ENCODE measurements around the gene AGBL4. TPM values are rescaled to one million over a fixed set of nuclear protein-coding genes. Genes with fewer than 3 reads are reported as not detected.

AGBL4 gene
- total and polyA plus RNA-seq, 9 of the 15 experiments (the other 6 are each of a cell fraction or from before 2014, with no cell fraction given) = 0.11 TPM; not detected in 7

- TF ChIP-seq EHMT2 (IDR thresholded peaks at IDR 0.05) (no peak), CBX8 (IDR thresholded peaks at IDR 0.05; ENCODE audit: borderline replicate concordance, extremely low read depth, low read depth, low read length, poor library complexity, severe bottlenecking) (no peak), MTA3 (IDR thresholded peaks at IDR 0.05; ENCODE audit: borderline replicate concordance) (no peak)
Observed at GRCh38 chr1:48898894-48899293, 1124.9 kb downstream of the AGBL4 start (continued).

GRCh38 chr1:48889615-48890014 lies 1134.1 kb downstream of the AGBL4 start:
- Histone ChIP-seq H3K9me1 (ENCODE audit: control insufficient read depth, insufficient read depth, low read length) (no peaks in the 10 kb centered on the region), H3K36me3 (ENCODE audit: control insufficient read depth, insufficient read depth, low read length) (no peaks in the 10 kb centered on the region), H2AFZ (ENCODE audit: low read depth, low read length) (no peak overlapping the region), H3K27ac (ENCODE audit: extremely low read depth, low read depth, low read length) (no peak overlapping the region), H3K27me3 (ENCODE audit: control insufficient read depth in 2 of 2, insufficient read depth in 2 of 2, low read length in 2 of 2) (no peaks in the 10 kb centered on the region), H3K9ac (ENCODE audit: insufficient read depth in 1 of 2, low read depth in 2 of 2, low read length in 2 of 2) (no peak overlapping the region), H3K4me3 (no peak overlapping the region), H3K4me2 (ENCODE audit: insufficient read depth, low read length) (no peak overlapping the region), H3K4me1 (replicated peaks in 1 of 2; ENCODE audit: control insufficient read depth in 2 of 2, insufficient read depth in 2 of 2, low read length in 2 of 2) (no peaks in the 10 kb centered on the region), H3K9me3 (replicated peaks; ENCODE audit: control insufficient read depth, insufficient read depth, low read depth, low read length) (no peaks in the 10 kb centered on the region; the same call in 1 of the 2 replicates), H3K79me2 (ENCODE audit: control insufficient read depth, insufficient read depth, low read length) (no peaks in the 10 kb centered on the region), H4K20me1 (replicated peaks; ENCODE audit: control insufficient read depth, insufficient read depth, low read length) (no peaks in the 10 kb centered on the region)
- 0% methylated on average over 3 of the region's 3 CpGs for WGBS (ENCODE audit: insufficient coverage, low coverage, missing lambda C conversion rate)
- POLR2A ChIA-PET = no interaction called here
- intact Hi-C loops (cut with micrococcal nuclease) (no loop called here), in situ Hi-C loops (cut with MboI) (no loop called here)
- ATAC-seq (no peak), FAIRE-seq (no peak), DNase-seq (ENCODE audit: extremely low read depth in 1 of 4, low spot score in 3 of 4) (no peak)
- CTCF ChIA-PET (ENCODE audit: low intra/inter-chr PET ratio) = no interaction called here
- BruUV-seq (replicated peaks) = no TSS peak
- TF ChIP-seq PBX2 (CRISPR knock-in tag; IDR thresholded peaks at IDR 0.05; ENCODE audit: low read depth) (no peak), PBX2 (tag; conservative IDR thresholded peaks at IDR 0.05; ENCODE audit: low read depth) (no peak), THRAP3 (IDR thresholded peaks at IDR 0.05; ENCODE audit: borderline replicate concordance) (no peak), PML (IDR thresholded peaks at IDR 0.05; ENCODE audit: low read length) (no peak), POLR3A (IDR thresholded peaks at IDR 0.05; ENCODE audit: borderline replicate concordance, extremely low read depth, insufficient read depth, insufficient read length) (no peak), ZNF324 (CRISPR knock-in tag; IDR thresholded peaks at IDR 0.05) (no peak), CHD1 (IDR thresholded peaks at IDR 0.05; ENCODE audit: low read length) (no peak), ZNF408 (CRISPR knock-in tag; IDR thresholded peaks at IDR 0.05; ENCODE audit: low read depth) (no peak), GABPA (tag; conservative IDR thresholded peaks at IDR 0.05; ENCODE audit: low read depth) (no peak), ZNF57 (CRISPR knock-in tag; IDR thresholded peaks at IDR 0.05) (no peak), TGIF2 (CRISPR knock-in tag; IDR thresholded peaks at IDR 0.05) (no peak), PTBP1 (IDR thresholded peaks at IDR 0.05; ENCODE audit: low read depth, low read length) (no peak), ZNF655 (CRISPR knock-in tag; IDR thresholded peaks at IDR 0.05) (no peak), MTA2 (IDR thresholded peaks at IDR 0.05; ENCODE audit: low read depth) (no peak), MXI1 (IDR thresholded peaks at IDR 0.05; ENCODE audit: low read depth, low read length) (no peak), PHF20 (IDR thresholded peaks at IDR 0.05; ENCODE audit: partially characterized antibody) (no peak), BMI1 (IDR thresholded peaks at IDR 0.05; ENCODE audit: low read length) (no peak), BCL6 (CRISPR knock-in tag; IDR thresholded peaks at IDR 0.05) (no peak)
